Measurements from ENCODE around the gene SNRPD3.
A peak's percentile ranks its signal among the peaks of the same experiment; 100 is the strongest.
"Not testable (repeated sequence)": the region's sequence is repeated elsewhere in the genome, so short reads cannot be mapped to it uniquely, and the experiment has no call there.

SNRPD3 gene

DNA sequence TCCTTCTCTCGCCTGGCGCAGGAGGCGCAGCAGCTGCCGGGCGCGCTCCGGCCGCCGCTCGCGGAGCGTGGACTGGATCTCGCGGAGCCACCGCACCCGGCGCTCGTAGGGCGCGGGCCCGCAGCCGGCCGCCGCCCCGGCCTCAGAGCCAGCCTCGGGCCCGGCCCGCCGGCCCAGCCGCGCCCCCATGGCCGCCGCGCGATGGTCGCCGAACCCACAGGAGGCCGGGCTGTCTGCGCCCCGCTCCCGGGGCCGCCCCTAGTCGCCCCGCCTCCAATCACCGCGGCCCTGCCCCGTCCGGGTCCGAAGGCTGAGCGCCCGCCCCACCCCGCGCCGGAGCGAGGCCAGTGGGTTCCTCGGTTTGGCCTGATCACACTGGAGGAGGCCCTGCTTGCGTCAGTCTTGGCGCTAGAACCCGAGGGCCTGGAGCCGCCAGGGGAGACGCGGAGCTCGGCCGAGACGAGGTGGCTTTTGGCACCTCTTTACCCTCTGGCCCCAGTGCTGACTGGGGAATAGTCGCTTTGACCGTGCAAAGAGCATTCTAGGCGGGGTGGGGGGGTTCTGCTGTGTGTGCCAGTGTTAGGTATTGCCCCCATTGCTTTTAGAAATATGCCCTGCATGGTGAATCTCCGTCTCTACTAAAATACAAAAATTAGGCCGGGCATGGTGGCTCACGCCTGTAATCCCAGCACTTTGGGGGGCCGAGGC is 37.2 kb downstream of the SNRPD3 start, which contains the start of gene LRRC75B:
TSS of gene LRRC75B (minus strand) at position 223 of the 708 bp plus-strand sequence. CDS start at position 189, 34 bp downstream.
- Histone ChIP-seq H3K4me3 (ENCODE audit: low read length) (peak within 1 kb of the TSS; percentile 55), H3K27ac (ENCODE audit: low read depth, low read length) (no peak within 1 kb of the TSS), H3F3A (ENCODE audit: control insufficient read depth, insufficient read depth) (no peaks in the 10 kb centered on the region)

DNA sequence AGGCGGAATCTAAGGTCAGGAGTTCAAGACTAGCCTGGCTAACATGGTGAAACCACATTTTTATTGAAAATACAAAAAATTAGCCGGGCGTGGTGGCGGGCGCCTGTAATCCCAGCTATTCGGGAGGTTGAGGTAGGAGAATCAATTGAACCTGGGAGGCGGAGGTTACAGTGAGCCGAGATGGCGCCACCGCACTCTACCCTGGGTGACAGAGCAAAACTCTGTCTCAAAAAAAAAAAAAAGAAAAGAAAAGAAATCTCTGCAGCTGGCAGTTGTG is 37.7 kb downstream of the SNRPD3 start:
- H3K9me2 ChIP-seq (replicated peaks; ENCODE audit: control insufficient read depth, low read length); H3K9me3 ChIP-seq (ENCODE audit: control insufficient read depth, insufficient read depth, low read length); H3K4me3 ChIP-seq (ENCODE audit: low read length); H3K79me2 ChIP-seq (ENCODE audit: control insufficient read depth, low read length); H3K36me3 ChIP-seq (ENCODE audit: control insufficient read depth, low read length); H4K20me1 ChIP-seq (ENCODE audit: control insufficient read depth, insufficient read depth, low read depth, low read length); H3K4me1 ChIP-seq (ENCODE audit: control insufficient read depth, low read length); H3K4me2 ChIP-seq (ENCODE audit: low read length); H3F3A ChIP-seq (ENCODE audit: control insufficient read depth, insufficient read depth); H3K27ac ChIP-seq (ENCODE audit: low read depth, low read length): not testable (repeated sequence)
- H3K27me3 ChIP-seq (ENCODE audit: control insufficient read depth, low read length) = peaks cover 20% of the 10 kb centered on the region

More for the DNA sequence above, 37.2 kb downstream of the SNRPD3 start, which contains the start of gene LRRC75B:
- Histone ChIP-seq H3K4me1 (ENCODE audit: control insufficient read depth, low read length) (peaks cover 3% of the 10 kb centered on the region; the same call in 1 of the 2 replicates), H3K36me3 (ENCODE audit: control insufficient read depth, low read length) (no peaks in the 10 kb centered on the region), H3K79me2 (ENCODE audit: control insufficient read depth, low read length) (no peaks in the 10 kb centered on the region), H4K20me1 (ENCODE audit: control insufficient read depth, insufficient read depth, low read depth, low read length) (no peaks in the 10 kb centered on the region), H3K27me3 (ENCODE audit: control insufficient read depth, low read length) (peaks cover 20% of the 10 kb centered on the region), H3K4me2 (ENCODE audit: low read length) (peak within 1 kb of the TSS; percentile 65), H3K9me2 (replicated peaks; ENCODE audit: control insufficient read depth, low read length) (no peaks in the 10 kb centered on the region), H3K9me3 (ENCODE audit: control insufficient read depth, insufficient read depth, low read length) (no peaks in the 10 kb centered on the region)
- TF ChIP-seq EZH2phosphoT487 (IDR thresholded peaks at IDR 0.05; ENCODE audit: borderline replicate concordance, low read length) = no peak
- TF ChIP-seq, protein P1, sequence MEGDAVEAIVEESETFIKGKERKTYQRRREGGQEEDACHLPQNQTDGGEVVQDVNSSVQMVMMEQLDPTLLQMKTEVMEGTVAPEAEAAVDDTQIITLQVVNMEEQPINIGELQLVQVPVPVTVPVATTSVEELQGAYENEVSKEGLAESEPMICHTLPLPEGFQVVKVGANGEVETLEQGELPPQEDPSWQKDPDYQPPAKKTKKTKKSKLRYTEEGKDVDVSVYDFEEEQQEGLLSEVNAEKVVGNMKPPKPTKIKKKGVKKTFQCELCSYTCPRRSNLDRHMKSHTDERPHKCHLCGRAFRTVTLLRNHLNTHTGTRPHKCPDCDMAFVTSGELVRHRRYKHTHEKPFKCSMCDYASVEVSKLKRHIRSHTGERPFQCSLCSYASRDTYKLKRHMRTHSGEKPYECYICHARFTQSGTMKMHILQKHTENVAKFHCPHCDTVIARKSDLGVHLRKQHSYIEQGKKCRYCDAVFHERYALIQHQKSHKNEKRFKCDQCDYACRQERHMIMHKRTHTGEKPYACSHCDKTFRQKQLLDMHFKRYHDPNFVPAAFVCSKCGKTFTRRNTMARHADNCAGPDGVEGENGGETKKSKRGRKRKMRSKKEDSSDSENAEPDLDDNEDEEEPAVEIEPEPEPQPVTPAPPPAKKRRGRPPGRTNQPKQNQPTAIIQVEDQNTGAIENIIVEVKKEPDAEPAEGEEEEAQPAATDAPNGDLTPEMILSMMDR (IDR thresholded peaks at IDR 0.05; ENCODE audit: low read depth, low read length, poor library complexity, severe bottlenecking) = no peak

DNA sequence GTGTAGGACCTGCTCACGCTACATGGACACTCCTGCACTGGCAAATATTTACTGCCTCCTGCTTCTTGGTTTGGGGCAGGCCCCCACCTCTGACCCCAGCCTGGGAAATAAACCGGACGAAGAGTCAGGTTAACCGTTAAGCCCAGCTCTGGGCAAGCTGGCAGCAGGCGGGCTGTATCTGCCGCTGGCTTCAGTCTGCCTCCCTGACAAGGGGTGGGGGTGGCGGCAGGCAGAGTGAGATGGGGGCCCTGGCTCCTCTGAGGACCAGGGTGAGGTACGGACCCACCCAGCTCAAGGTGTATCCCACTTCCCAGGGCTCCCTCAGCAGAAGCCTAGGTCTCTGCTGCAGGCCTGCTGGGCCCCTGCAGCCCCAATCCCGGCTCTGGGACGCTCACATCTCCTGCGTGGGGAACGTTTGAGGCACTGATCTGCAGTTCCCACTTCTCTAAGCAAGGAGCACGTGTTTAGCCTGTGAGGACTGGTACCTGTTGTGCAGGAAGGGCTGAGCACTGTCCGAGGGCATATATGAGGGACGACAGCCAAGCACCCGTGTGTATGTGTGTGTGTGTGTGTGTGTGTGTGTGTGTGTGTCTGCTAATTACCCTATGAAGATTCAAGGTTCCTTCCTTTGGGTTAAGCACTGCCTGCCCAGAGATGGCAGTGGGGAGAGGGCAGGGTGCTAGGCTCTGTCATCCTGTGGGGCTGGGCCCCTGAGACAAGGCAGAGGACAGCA is 38.2 kb downstream of the SNRPD3 start:
- Histone ChIP-seq H3K9me3 (ENCODE audit: control insufficient read depth, insufficient read depth, low read length) (no peaks in the 10 kb centered on the region), H3K27ac (ENCODE audit: low read depth, low read length) (no peak overlapping the region), H3K27me3 (ENCODE audit: control insufficient read depth, low read length) (peaks cover 20% of the 10 kb centered on the region), H3F3A (ENCODE audit: control insufficient read depth, insufficient read depth) (no peaks in the 10 kb centered on the region), H3K4me3 (ENCODE audit: low read length) (no peak overlapping the region), H3K36me3 (ENCODE audit: control insufficient read depth, low read length) (no peaks in the 10 kb centered on the region), H3K79me2 (ENCODE audit: control insufficient read depth, low read length) (no peaks in the 10 kb centered on the region), H3K4me2 (ENCODE audit: low read length) (no peak overlapping the region), H3K9me2 (replicated peaks; ENCODE audit: control insufficient read depth, low read length) (no peaks in the 10 kb centered on the region), H3K4me1 (ENCODE audit: control insufficient read depth, low read length) (peaks cover 3% of the 10 kb centered on the region; the same call in 1 of the 2 replicates), H4K20me1 (ENCODE audit: control insufficient read depth, insufficient read depth, low read depth, low read length) (no peaks in the 10 kb centered on the region)
- no peak for TF ChIP-seq EZH2phosphoT487 (IDR thresholded peaks at IDR 0.05; ENCODE audit: borderline replicate concordance, low read length)
- TF ChIP-seq, protein P1 (IDR thresholded peaks at IDR 0.05; ENCODE audit: low read depth, low read length, poor library complexity, severe bottlenecking) = no peak

DNA sequence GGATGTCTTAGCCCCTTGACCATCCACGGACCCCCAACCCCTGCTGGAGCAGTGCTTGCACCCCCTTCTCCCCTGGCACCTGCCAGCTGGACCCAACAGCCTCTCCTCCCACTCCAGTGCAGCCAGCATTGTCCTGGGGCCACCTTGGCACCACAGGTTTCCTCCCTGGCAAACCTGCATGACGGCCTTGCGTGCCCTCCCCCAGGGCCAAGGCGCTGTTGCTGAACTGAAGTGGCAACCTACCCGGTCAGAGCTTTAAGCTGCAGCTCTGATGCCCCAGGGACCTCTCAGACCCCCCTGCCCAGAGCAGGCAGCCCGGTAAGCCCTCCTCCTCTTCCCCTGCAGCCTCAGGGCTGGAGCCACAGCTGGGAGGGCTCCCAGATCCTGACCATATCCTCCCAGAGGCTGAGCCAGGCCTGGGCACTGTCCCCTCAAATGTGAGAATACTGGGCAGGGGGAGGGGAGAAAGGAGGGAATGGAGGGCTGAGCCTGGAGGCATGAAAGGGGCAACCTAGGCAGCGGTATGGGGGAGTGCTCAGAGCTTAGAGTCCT is 38.8 kb downstream of the SNRPD3 start:
- Histone ChIP-seq H3K4me2 (ENCODE audit: low read length) (no peak overlapping the region), H3K36me3 (ENCODE audit: control insufficient read depth, low read length) (no peaks in the 10 kb centered on the region), H3K4me1 (ENCODE audit: control insufficient read depth, low read length) (peaks cover 3% of the 10 kb centered on the region; the same call in 1 of the 2 replicates), H3K27me3 (ENCODE audit: control insufficient read depth, low read length) (peaks cover 20% of the 10 kb centered on the region), H3K79me2 (ENCODE audit: control insufficient read depth, low read length) (no peaks in the 10 kb centered on the region), H4K20me1 (ENCODE audit: control insufficient read depth, insufficient read depth, low read depth, low read length) (no peaks in the 10 kb centered on the region), H3K9me3 (ENCODE audit: control insufficient read depth, insufficient read depth, low read length) (no peaks in the 10 kb centered on the region), H3K9me2 (replicated peaks; ENCODE audit: control insufficient read depth, low read length) (no peaks in the 10 kb centered on the region), H3K4me3 (ENCODE audit: low read length) (no peak overlapping the region), H3F3A (ENCODE audit: control insufficient read depth, insufficient read depth) (no peaks in the 10 kb centered on the region), H3K27ac (ENCODE audit: low read depth, low read length) (no peak overlapping the region)
- TF ChIP-seq, protein P1 (IDR thresholded peaks at IDR 0.05; ENCODE audit: low read depth, low read length, poor library complexity, severe bottlenecking) = no peak
- TF ChIP-seq EZH2phosphoT487 (IDR thresholded peaks at IDR 0.05; ENCODE audit: borderline replicate concordance, low read length) = no peak

Data from DOHH2 (cell line).